Activated T-helper 1 cell treated with anti-CD3 and anti-CD28 coated beads, Interleukin-2, amount 50 U/mL, for 16 hours (primary cell): ENCODE data around the gene MALSU1.
"Not testable (repeated sequence)": the region's sequence is repeated elsewhere in the genome, so short reads cannot be mapped to it uniquely, and the experiment has no call there.

Source experiments
- DNase-seq, 2 donors: peaks; one replicate each; pipeline ENCODE4 v3.0.0-alpha.2; 2020; ENCODE audit warnings: low read depth in 1 of 2, low spot score in 1 of 2

The MALSU1 gene

GRCh38 chr7:23285657-23286646 lies 13.2 kb upstream of the MALSU1 start:
- DNase-seq = no peak

- DNase-seq = no peak
These were observed 11.5 kb upstream of the MALSU1 start for GRCh38 chr7:23287612-23288011.

- no peak for DNase-seq
These were observed 8.1 kb upstream of the MALSU1 start for GRCh38 chr7:23290993-23291392.

- no peak for DNase-seq
These were observed 7.1 kb upstream of the MALSU1 start for GRCh38 chr7:23291957-23292560.

GRCh38 chr7:23292623-23293022 lies 6.5 kb upstream of the MALSU1 start:
- DNase-seq = no peak

- DNase-seq = no peak
These were observed 5.6 kb upstream of the MALSU1 start for GRCh38 chr7:23293500-23294073.

- no peak for DNase-seq
These were observed 4.4 kb upstream of the MALSU1 start for GRCh38 chr7:23294549-23295400.

GRCh38 chr7:23295401-23295697 lies 3.8 kb upstream of the MALSU1 start:
- DNase-seq = no peak

GRCh38 chr7:23298141-23298881 lies 828 bp upstream of the MALSU1 start:
- DNase-seq = no peak

GRCh38 chr7:23299770-23300300 lies 696 bp downstream of the MALSU1 start:
- no peak for DNase-seq

- DNase-seq = no peak
These were observed 7.9 kb downstream of the MALSU1 start for GRCh38 chr7:23306936-23307521.

- no peak for DNase-seq
These were observed 9.6 kb downstream of the MALSU1 start for GRCh38 chr7:23308754-23309153.

- not testable (repeated sequence) for DNase-seq
These were observed 13.0 kb downstream of the MALSU1 start for GRCh38 chr7:23312141-23312540.

- DNase-seq = no peak
These were observed 16.2 kb downstream of the MALSU1 start for GRCh38 chr7:23315366-23315765.

GRCh38 chr7:23331132-23331531 lies 32.0 kb downstream of the MALSU1 start:
- DNase-seq = no peak

- no peak for DNase-seq
These were observed 33.1 kb downstream of the MALSU1 start for GRCh38 chr7:23332193-23332592.

- no peak for DNase-seq
These were observed 33.9 kb downstream of the MALSU1 start for GRCh38 chr7:23332910-23333612.

- no peak for DNase-seq
These were observed 34.6 kb downstream of the MALSU1 start for GRCh38 chr7:23333671-23334246.

GRCh38 chr7:23334482-23335056 lies 35.4 kb downstream of the MALSU1 start:
- no peak for DNase-seq
